Activated gamma-delta T cell treated with anti-CD3 and anti-CD28 coated beads, Interleukin-2, amount 50 U/mL, for 16 hours (primary cell): ENCODE results near the gene ELMO1.

Source experiments
- DNase-seq: peaks from one replicate; pipeline ENCODE4 v3.0.0-alpha.2; 2020; ENCODE audit warnings: low read depth

The ELMO1 gene

GRCh38 chr7:37430640-37431039 lies 18.0 kb downstream of the ELMO1 start:
- DNase-seq: no peak

- DNase-seq: no peak
These were observed 18.5 kb downstream of the ELMO1 start for GRCh38 chr7:37430171-37430570.

GRCh38 chr7:37429435-37429791 lies 19.3 kb downstream of the ELMO1 start:
- no peak for DNase-seq

- DNase-seq: no peak
These were observed 19.8 kb downstream of the ELMO1 start for GRCh38 chr7:37428681-37429434.

DNA sequence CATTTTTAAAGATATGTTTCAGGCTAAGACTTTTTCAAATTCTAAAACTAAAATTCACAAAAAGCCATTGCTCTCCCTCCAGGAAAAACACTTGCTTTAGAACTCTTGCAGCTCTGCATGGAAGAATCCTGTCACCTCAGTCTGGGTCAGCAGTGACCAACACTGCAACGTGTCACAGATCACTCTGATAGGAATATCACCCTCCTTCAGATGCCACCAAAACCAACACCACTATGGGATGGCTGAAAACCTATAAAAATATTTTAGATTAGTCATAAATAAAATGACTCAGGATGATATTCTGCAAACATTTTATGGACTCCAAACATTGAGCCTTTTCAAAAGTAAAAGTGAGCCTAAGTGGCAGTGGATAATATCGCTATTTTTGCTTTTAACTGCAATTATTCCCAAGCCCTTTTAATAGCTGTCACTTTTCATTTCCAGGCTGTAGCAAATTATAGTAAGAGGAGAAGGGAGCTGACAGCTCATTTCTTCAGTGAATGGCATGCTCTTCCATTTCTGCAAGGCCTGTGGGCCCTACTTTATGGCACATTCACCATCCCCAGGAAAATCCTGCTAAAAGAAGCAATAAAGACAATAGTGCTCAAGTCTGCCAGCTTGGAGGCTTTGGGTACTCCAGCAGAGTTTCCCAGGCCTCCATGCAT lies 21.3 kb downstream of the ELMO1 start:
- DNase-seq: no peak

DNA sequence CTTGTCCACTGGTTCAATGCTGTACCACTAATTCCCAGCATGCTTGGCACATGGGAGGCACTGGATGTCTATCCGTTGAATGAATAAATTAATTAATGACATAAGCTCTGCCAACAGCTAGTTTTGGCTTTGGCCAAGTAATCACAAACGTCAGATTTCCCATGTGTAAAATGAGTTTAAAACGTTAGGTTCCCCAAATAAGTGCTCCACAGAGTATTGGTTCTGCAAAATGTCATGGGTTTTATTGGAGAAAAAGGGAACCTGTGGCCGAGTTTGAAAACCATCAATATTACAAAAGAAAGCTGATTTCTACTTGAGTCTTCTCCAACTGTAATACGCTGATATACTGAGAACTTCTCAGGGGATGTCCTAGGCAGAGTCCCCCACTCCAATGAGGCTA lies 23.2 kb downstream of the ELMO1 start:
- DNase-seq: no peak

- no peak for DNase-seq
These were observed 23.7 kb downstream of the ELMO1 start for GRCh38 chr7:37424995-37425394.

DNA sequence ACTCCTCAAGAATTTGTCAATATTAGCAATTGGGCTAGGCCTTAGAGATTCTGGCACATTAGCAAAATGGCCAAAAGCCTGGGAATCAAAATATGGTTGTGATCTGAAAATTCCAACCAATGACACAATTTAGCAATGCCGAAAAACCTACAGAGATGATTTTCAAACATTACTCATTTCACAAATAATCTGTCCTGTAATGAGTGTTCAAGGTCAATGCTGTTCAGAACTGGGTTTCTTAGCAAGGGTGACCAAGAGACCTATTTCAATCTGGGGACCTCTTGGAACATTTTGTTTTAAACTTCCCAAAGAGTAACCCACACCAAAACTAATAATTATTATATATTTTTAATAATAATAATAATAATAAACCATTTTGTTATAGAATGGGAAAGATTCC lies 24.1 kb downstream of the ELMO1 start:
- no peak for DNase-seq

- no peak for DNase-seq
These were observed 26.7 kb downstream of the ELMO1 start for GRCh38 chr7:37421861-37422500.

GRCh38 chr7:37420946-37421695 lies 27.5 kb downstream of the ELMO1 start:
- DNase-seq: no peak

DNA sequence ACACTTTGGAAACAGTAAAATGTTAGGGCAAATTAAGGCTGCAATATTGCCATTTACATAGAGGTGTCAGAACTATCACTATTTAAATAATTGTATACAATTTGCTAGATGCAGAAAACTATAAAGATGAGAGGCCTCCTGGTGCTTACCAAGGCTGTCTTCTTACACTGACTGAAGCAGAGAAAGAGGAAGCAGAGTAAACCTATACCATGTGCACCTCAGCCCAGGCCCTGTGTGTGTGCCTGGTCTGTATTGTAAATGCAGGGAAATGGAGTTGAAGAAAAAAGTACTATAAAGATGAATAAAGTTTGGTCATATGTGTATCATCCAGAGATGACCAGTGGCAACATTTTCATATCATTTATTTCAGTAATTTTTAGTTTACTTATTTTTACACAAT lies 29.2 kb downstream of the ELMO1 start:
- DNase-seq: no peak

DNA sequence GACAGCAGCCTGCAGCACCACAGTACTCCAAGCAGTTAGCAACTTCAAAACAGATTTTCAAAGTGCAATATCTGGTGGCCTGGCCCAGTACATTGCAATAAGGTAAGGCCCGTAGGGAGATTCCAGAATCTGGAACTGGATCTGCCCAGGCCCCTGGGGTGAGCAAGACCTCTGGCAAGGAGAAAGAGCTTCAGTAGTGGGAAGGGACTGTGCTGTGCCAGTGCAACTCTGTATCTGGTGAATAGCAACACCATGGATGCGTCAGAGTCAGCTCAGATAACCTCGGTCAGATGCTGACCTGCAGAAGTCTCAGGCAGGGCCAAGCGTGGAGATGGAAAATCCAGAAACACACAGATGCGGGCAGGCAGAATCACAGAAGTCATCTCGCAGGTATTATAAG lies 30.3 kb downstream of the ELMO1 start:
- no peak for DNase-seq

- no peak for DNase-seq
These were observed 31.6 kb downstream of the ELMO1 start for GRCh38 chr7:37417107-37417474.

DNA sequence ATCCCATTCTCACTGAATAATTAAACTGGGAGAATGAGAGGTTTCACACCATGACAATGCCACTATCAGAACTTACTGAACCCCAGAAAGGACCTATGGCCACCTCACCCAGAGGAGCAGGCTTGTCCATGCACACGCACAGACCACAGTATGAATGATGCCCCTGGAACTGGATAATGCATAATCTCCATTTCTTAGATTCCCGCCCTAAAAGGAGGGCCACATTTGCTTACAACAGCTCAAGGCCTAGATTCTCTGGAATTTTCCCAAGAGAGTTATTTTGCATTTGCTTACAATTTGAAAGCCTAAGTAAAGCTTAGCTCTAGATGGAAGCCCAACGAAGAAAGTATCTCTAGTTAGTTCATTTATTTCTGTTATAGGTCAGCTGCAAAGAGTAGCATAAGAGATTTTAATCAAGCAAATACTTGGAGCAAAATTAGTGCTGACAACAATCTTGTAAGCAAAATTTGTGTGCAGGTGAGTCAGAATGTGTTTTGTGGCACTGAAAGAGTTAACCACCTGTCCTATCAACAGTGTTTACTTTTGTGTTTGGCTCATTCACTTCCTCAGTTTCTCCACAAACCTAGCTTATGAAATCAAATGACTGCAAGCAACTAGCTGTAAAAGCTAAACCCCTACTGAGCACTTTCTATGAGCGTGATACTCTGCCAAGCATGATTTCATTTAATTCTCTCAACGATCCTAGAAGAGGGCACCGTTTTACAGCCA lies 32.1 kb downstream of the ELMO1 start:
- DNase-seq: no peak

GRCh38 chr7:37415629-37416028 lies 33.0 kb downstream of the ELMO1 start:
- no peak for DNase-seq

GRCh38 chr7:37414352-37414983 lies 34.2 kb downstream of the ELMO1 start:
- no peak for DNase-seq

DNA sequence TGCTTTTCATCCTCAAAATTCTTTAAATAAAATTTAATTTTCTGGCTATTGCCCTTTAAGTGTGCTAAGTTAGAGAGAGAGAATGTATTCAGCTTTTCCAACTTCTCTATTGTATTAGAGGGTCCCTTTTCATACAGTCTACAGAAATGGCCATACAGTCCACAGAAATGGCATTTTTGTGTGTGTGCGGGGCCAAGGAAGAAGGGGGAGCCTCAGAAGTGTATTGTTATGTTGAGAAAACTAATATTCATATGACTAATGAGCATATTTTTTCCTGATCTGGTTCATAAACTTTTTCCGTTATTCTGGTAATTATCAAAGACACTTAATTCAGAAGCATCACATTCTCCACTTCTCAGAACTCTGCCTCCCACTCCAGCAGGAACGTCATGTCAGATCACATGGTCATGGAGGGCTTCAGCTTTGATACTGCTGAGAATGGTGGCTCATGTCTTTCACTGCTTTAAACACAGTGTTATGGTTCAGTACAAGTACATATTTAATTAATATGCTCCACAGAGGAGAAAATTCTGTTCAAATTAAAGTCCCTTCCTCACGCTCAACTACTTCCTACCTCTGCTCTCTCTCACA lies 37.1 kb downstream of the ELMO1 start:
- DNase-seq: no peak

DNA sequence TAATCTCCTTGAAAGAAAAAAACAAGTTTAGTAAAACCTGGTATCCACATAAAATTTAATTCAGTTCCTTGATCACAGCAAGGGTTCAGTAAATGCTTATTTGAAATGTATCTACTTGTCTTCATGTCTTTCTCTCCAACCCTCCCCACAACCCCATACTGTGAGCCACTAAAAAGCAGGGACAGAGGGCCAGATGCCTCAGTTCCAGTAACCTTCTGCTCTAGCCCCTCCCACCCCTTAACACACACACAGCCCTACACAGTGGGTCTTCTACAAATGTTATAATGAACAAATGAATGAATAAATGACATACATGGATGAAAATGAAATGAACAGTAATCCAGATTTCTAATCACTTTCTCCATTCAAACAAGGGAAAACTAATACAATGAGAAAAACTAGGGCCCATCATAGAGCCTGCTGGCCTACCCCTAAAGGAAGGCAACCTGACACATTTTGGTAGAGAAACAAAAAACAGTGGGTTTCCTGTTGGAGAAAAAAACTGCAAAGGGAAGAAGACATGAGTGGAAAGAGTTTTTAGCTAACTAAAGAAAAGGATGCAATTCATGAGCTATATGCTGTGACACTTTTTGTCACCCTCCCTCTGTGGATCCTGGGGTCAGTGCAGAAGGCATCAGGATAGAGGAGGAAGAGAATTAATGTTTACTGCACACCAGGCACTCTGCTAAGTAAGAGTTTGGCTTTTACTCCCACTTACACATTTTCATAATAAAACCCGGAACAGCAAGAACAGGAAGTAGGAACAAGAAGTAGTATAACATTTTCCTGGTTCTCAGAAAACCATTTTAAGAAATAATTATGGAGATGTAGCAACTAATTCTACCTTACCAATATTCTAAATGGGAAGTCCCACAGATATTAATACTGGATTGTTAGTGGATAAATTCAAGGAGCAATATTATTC lies 38.1 kb downstream of the ELMO1 start:
- no peak for DNase-seq

DNA sequence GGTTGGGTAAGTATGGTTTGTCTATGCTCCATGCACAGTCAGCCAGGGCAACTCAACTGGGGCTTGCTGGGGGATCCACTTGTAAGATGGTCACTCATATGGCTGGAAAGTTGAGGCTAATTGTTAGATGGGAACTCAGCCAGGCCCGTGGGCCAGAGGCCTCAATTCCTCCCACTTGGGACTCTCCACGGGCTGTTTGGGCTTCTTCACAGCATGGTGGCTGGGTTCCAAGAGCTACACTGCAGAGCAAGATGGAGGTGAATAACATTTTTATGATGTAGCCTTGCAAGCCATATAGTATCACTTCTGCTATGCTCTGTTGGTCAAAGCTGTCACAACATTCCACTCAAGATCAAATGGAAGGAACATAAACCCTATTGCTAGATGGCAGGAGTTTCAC lies 39.2 kb downstream of the ELMO1 start:
- no peak for DNase-seq
